Mucosa of descending colon (tissue), 3 donors: ENCODE data around the gene CIZ1. TPM values are rescaled to one million over a fixed set of nuclear protein-coding genes. Genes with fewer than 3 reads are reported as not detected.

Source experiments
- ATAC-seq: fragments of 200-7000 bp; cut with Tn5 transposase; one replicate; pipeline ENCODE4 v1.9.1; 2020; ENCODE audit warnings: mild to moderate bottlenecking, moderate library complexity
- DNase-seq, 3 donors: peaks; one replicate each; pipeline ENCODE4 v3.0.0-alpha.2; 2020
- H3K36me3 ChIP-seq: fragments of 200-600 bp; one replicate; pipeline ENCODE4 v1.8.0; 2021; ENCODE audit warnings: low read depth, mild to moderate bottlenecking
- H3K4me1 ChIP-seq: fragments of 200-600 bp; one replicate; pipeline ENCODE4 v1.8.0; 2021; ENCODE audit warnings: low read depth, mild to moderate bottlenecking
- H3K4me3 ChIP-seq: fragments of 200-600 bp; one replicate; pipeline ENCODE4 v1.8.0; 2021; ENCODE audit warnings: mild to moderate bottlenecking
- H3K9me3 ChIP-seq: fragments of 200-600 bp; one replicate; pipeline ENCODE4 v1.8.0; 2021; ENCODE audit warnings: mild to moderate bottlenecking
- intact Hi-C, 2 donors: fragments of 100-400 bp; cut with DNase I in 1 of 2; cut with micrococcal nuclease in 1 of 2; formaldehyde crosslinking; loops; one replicate each; pipeline versions ENCODE4 v1.11.0 to v1.11.1; 2022; cut with DNase I, micrococcal nuclease
- total RNA-seq, 3 donors: library from RNA; stranded (reverse); fragmentation: NEBNext Ultra II Directional in 2 of 3; extraction: Animal tissue kit (Norgen Biotek cat#: 25700) in 2 of 3; gene quantifications; one replicate each; pipeline versions ENCODE4 v1.2.1 to v1.2.4, GENCODE V29; 2021 to 2023
- TF ChIP-seq, protein P1 (sequence below): fragments of 200-600 bp; IDR thresholded peaks from one replicate; pipeline ENCODE4 v1.8.0; 2022; ENCODE audit warnings: antibody characterized with exemption, mild to moderate bottlenecking
- donor health status: DM: no; HTN: no; CAD: no; lungs with moderate emphysema.
- donor health status: DM: no; HTN: no; CAD: no.
- donor health status: DM: no; HTN: yes; CAD: no.

The CIZ1 gene
- total RNA-seq, 3 donors from 2014 or later: 88.0 to 176 (median 105) TPM

GRCh38 chr9:128123451-128124080, 67.8 kb downstream of the CIZ1 start:
- intact Hi-C loops: no loop called here
- peak in 2 of 3 donors; percentile 24 to 52 for DNase-seq
- TF ChIP-seq, protein P1, sequence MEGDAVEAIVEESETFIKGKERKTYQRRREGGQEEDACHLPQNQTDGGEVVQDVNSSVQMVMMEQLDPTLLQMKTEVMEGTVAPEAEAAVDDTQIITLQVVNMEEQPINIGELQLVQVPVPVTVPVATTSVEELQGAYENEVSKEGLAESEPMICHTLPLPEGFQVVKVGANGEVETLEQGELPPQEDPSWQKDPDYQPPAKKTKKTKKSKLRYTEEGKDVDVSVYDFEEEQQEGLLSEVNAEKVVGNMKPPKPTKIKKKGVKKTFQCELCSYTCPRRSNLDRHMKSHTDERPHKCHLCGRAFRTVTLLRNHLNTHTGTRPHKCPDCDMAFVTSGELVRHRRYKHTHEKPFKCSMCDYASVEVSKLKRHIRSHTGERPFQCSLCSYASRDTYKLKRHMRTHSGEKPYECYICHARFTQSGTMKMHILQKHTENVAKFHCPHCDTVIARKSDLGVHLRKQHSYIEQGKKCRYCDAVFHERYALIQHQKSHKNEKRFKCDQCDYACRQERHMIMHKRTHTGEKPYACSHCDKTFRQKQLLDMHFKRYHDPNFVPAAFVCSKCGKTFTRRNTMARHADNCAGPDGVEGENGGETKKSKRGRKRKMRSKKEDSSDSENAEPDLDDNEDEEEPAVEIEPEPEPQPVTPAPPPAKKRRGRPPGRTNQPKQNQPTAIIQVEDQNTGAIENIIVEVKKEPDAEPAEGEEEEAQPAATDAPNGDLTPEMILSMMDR: no peak
- Histone ChIP-seq H3K36me3 (no peaks in the 10 kb centered on the region), H3K4me1 (peaks cover 22% of the 10 kb centered on the region), H3K4me3 (no peak overlapping the region), H3K9me3 (no peaks in the 10 kb centered on the region)
- ATAC-seq: no peak

DNA sequence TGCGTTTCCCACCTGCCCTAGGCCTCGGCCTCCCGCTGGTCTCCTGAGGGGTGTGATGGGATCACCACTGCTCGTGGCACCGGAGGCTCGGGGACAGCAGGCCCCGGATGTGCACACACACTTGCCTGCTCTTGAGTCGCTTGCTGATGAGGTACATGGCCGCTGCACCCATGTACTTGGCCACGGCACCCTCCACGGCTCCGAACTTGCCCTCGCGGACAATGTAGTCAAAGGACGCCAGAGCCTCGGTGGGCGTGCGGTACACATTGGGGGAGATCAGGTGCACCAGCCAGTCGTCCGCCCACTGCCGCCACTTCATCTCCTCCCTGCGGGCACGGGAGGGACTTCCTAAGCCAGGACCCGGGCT, 68.6 kb downstream of the CIZ1 start:
- DNase-seq (peak in 1 of 3 donors; percentile 28), ATAC-seq (no peak)
- H3K36me3 ChIP-seq: no peaks in the 10 kb centered on the region

GRCh38 chr9:128121924-128122808, 69.2 kb downstream of the CIZ1 start:
- TF ChIP-seq, protein P1: no peak
- Histone ChIP-seq H3K36me3 (no peaks in the 10 kb centered on the region), H3K4me1 (peaks cover 29% of the 10 kb centered on the region), H3K9me3 (no peaks in the 10 kb centered on the region), H3K4me3 (no peak overlapping the region)
- peak in 2 of 3 donors; percentile 24 to 52 for DNase-seq
- ATAC-seq: no peak
- intact Hi-C loops: no loop called here

More for the DNA sequence above, 68.6 kb downstream of the CIZ1 start:
- Histone ChIP-seq H3K4me1 (peaks cover 25% of the 10 kb centered on the region), H3K4me3 (no peak overlapping the region), H3K9me3 (no peaks in the 10 kb centered on the region)
- intact Hi-C loops: no loop called here
- TF ChIP-seq, protein P1: no peak

DNA sequence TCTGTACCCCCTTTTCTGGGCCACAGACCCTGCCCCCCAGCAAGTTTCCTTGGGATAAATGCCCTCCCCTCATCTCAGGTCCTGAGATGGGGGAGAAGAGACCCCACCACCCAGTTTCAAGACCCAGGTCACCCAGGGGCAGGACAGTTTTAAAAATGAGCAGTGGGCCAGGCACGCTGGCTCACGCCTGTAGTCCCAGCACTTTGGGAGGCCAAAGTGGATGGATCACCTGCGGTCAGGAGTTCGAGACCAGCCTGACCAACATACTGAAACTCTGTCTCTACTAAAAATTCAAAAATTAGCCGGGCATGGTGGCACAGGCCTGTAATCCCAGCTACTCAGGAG, 69.9 kb downstream of the CIZ1 start:
- peaks cover 33% of the 10 kb centered on the region for H3K4me1 ChIP-seq
- H3K4me3 ChIP-seq: no peak overlapping the region
- TF ChIP-seq, protein P1: no peak
- intact Hi-C loops: no loop called here
- DNase-seq (no peak), ATAC-seq (no peak)
- no peaks in the 10 kb centered on the region for H3K9me3 ChIP-seq
- no peaks in the 10 kb centered on the region for H3K36me3 ChIP-seq

DNA sequence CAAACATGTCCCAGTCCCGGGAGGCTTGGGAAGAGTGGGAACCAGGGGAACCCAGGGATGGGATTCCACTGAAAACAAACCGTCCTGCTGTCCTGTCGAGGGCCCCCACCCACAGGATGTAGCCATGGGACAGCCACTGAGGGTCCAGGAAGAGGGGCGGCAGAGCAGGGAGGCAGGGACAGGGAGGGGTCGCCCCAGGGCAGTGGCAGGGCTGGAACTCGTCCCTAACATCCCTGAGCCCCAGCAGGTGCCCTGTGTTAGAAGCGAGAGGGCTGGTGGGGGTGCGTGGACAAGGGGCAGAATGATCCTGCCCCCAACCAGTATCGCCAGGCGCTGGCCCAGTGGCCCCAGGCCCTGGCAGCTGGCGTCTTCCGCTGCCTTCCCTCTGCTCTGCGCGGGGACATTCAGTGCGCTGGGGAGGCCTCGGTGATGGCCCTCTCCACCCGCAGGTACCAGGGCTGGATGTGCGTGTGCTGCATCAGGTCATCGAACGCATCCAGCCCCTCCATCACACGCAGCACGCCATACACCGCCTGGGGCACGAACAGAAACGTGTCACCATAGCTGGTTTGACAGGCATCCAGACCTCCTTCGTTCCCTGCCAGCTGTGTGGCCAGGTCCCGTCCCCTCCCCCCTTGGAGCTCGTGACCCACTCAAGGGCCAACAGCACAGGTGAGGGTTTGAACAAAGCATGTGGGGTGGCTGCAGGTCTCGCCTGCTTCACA, 70.5 kb downstream of the CIZ1 start:
- TF ChIP-seq, protein P1: no peak
- intact Hi-C loops: no loop called here
- Histone ChIP-seq H3K36me3 (no peaks in the 10 kb centered on the region), H3K4me1 (peaks cover 33% of the 10 kb centered on the region), H3K4me3 (no peak overlapping the region), H3K9me3 (no peaks in the 10 kb centered on the region)
- ATAC-seq: no peak
- DNase-seq: peak in 2 of 3 donors; percentile 31 to 49
